DMS53 treated with DMSO at 0.1 percent for 48 hours (cell line): ENCODE results near the gene TTL.
"Not testable (repeated sequence)": the region's sequence is repeated elsewhere in the genome, so short reads cannot be mapped to it uniquely, and the experiment has no call there.

ENCODE experiments used
- DNase-seq: peaks from one replicate; lab custom pipeline; 2025; ENCODE audit not compliant: unreplicated experiment; lab: John Stamatoyannopoulos, UW

TTL gene

DNA sequence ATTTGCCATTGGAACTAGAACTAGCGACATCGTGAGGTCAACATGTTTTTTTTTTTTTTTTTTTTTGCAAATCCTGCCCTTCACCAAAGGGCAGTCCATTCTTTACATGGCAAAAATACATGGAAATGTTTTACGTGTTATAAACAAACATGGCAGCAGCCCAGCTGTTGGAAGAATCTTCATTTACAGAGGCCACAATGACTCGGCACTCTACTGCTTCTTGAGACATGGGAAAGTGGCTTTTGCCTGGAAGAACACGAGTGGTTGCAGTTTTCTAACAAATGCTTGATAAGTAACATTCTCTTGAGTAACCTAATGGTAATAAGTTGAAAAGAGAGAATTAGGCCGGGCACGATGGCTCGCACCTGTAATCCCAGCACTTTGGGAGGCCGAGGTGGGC is 37.5 kb downstream of the TTL start:
- DNase-seq, result no peak

DNA sequence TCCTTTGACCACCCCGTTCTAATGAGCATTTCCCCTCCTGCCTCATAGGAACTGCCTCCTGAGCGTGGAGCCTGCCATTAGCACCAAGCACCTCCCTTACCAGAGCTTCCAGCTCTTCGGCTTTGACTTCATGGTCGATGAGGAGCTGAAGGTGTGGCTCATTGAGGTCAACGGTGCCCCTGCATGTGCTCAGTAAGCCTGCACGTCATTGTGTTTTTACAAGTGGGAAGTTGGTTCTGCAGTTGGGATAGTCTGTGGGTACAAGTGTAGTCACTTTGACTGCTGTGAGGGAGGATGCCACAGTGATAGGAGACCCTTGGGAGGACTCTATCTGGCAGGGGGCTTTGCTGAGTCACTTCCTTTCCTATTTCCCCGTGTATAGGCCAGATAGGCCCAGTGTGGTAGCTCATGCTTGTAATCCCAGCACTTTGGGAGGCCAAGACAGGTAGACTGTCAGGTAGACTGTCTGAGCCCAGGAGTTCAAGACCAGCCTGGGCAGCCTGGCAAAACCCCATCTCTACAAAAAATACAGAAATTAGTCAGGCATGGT is 38.4 kb downstream of the TTL start:
- no peak for DNase-seq

GRCh38 chr2:112523291-112523777 is 41.4 kb downstream of the TTL start:
- DNase-seq, result no peak

- DNase-seq, result not testable (repeated sequence)
Measured at GRCh38 chr2:112524276-112524675, 42.3 kb downstream of the TTL start.

DNA sequence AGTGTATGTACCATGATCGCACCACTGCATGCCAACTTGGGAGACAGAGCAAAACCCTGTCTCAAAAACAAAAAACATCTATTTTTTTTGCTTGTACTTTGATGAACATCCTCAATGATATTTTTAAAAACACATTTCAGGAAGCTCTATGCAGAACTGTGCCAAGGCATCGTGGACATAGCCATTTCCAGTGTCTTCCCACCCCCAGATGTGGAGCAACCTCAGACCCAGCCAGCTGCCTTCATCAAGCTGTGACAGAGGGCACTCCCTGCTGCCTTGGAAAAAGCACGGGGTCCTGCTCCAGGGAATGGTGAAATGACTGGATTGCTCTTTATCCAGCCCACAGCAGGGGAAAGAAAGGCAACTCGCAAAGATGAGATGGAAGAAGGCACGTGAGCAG is 46.6 kb downstream of the TTL start:
- no peak for DNase-seq

- DNase-seq, result no peak
Measured at GRCh38 chr2:112529757-112530156, 47.8 kb downstream of the TTL start.

DNA sequence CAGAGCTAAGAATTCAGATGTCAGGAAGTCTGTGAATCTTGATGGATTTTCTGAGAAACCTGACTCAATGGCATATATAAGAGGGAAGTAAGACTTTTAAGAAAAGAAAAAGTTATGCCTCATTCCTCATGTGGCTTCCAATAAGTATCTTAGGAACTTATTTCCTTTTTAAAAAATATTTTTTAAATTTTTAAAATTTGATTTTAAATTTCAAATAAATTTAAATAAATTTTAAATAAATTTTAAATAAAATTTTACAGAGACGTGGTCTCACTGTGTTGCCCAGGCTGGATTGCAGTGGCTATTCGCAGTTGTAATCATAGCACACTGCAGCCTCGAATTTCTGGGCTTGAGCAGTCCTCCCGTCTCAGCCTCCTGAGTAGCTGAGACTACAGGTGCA is 48.8 kb downstream of the TTL start:
- DNase-seq, result no peak

DNA sequence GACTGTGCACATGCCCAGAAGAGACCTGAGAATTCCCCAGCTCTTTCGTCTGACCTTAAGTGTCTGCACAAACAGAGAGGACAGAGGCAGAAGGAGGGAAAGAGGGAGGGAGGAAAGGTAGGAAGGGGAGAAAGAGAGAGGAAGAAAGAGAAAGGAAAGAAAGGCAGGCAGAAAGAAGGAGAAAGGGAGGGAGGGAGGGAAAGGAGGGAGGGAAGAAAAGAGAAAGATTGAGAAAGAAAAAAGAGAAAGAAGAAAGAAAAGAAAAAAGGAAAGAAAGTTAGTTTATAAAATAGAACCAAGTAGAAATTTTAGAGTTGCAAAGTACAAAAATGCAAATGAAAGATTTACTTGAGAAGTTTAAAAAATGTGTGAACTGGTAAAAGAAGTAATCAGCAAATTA is 52.9 kb downstream of the TTL start:
- no peak for DNase-seq

DNA sequence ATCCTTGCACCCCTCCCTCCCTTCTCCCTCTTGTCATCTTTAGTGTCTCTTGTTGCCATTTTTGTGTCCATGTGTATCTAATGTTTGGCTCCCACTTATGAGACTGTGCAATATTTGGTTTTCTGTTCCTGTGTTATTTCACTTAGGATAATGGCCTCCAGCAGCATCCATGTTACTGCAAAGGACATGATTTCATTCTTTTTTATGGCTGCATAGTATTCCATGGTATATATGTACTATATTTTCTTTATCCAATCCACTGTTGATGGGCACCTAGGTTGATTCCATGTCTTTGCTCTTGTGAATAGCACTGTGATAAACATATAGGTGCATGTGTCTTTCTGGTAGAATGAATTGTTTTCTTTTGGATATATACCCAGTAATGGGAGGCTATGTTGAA is 54.7 kb downstream of the TTL start:
- DNase-seq, result not testable (repeated sequence)

DNA sequence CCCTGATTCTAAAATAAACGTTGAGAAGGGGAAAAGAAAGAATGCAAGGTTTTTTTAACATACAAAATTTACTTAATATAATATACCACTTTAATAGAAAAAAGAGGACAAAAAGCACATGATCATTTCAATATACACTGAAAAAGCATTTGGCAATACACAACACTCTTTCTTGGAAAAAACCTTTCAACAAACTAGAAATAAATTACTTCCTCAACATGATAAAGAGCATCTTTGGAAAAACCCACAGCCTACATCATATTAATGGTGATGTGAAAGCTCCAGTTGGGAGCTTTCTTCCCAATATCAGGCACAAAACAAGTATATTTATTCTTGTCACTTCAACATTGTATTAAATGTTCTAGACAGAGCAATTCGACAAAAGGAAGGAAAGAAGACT is 57.4 kb downstream of the TTL start:
- DNase-seq, result no peak

GRCh38 chr2:112540906-112541305 is 59.0 kb downstream of the TTL start:
- no peak for DNase-seq

GRCh38 chr2:112541315-112542122 is 59.6 kb downstream of the TTL start:
- no peak for DNase-seq

- DNase-seq, result peak; percentile 94
Measured at GRCh38 chr2:112542123-112542983, 60.4 kb downstream of the TTL start, which contains the start of gene POLR1B. POLR1B (plus strand) TSS chr2:112542465; CDS start chr2:112542495, 30 bp downstream.

DNA sequence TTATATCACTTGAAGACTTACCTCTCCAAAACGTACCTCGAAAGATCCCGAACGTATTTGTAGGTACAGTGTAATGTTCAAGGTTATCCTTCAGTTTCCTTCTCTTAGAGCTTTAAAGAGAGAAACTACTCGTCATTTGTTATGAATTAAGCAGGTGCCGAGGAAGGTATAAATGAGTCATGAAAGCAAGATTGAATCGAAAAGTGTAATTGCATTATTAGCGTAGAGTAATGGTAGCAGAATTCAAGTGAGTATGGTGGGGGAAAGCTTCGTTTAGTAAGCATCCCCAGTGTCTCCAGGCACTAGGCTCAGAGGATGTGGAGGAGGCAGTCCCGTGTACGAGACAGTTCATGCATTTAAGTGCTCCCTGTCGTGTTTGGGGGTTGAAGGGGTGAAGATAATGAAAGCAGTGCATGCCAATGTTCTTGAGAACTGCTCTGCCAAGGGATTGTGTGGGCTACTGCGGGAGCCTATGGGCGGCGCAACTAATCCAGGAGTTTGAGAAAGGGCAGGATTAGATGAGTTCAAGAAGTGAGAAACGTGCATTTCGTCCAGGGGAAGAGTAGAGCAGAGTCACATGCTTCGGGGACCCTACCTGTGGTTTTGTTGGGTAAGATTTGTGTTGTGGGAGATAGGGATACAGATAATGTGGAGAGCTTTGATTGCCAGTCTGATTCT is 61.2 kb downstream of the TTL start:
- DNase-seq, result peak; percentile 9

DNA sequence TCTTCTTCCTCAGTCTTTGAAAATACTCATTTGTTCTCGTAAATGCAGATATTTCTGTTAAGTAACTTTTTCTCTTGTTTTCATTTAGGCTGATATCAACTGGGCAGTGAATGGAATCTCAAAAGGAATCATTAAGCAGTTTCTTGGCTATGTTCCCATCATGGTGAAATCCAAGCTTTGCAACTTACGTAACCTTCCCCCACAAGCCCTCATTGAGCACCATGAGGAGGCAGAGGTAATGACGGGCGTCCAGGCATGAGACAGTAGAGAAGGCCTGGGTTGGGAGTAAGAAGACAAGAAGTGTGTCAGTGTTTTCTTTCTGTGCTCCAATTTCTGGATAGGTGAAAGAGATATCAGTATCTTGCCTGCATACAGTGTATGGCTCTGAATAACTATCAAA is 65.4 kb downstream of the TTL start:
- DNase-seq, result no peak

- DNase-seq, result no peak
Measured at GRCh38 chr2:112548980-112549379, 67.0 kb downstream of the TTL start.

- DNase-seq, result no peak
Measured at GRCh38 chr2:112566104-112566503, 84.1 kb downstream of the TTL start.

- not testable (repeated sequence) for DNase-seq
Measured at GRCh38 chr2:112566508-112566907, 84.6 kb downstream of the TTL start.

- DNase-seq, result no peak
Measured at GRCh38 chr2:112572005-112572404, 90.0 kb downstream of the TTL start.

GRCh38 chr2:112577756-112578155 is 95.8 kb downstream of the TTL start:
- DNase-seq, result no peak

DNA sequence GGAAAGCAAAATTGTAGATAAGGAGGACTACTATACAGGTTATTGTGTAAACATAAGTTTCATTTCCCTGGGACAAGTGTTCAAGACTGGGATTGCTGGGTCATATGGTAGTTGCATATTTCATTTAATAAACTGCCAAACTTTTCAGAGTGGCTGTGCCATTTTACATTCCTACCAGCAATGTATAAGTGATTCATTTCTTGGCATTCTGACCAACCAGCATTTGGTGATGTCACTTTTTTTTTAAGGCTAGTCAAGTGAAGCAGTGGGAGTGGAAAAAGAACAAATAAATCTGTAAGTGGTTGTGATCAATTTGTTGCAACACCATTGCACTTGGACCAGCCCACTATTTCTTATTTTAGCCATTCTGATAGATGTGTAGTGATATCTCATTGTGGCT is 97.3 kb downstream of the TTL start:
- no peak for DNase-seq
